Ishikawa (cell line): Measurements from ENCODE around the gene KDM4B.
A peak's percentile ranks its signal among the peaks of the same experiment; 100 is the strongest.

ENCODE experiments used
- CEBPB ChIP-seq: IDR thresholded peaks from 2 replicates; pipeline ENCODE4 v1.6.1; 2012
- CREB1 ChIP-seq: IDR thresholded peaks from 2 replicates; pipeline ENCODE4 v1.6.1; 2012; ENCODE audit warnings: low read depth
- EGR1 ChIP-seq: IDR thresholded peaks from 2 replicates; pipeline ENCODE4 v1.6.1; 2012
- EP300 ChIP-seq: IDR thresholded peaks from 2 replicates; pipeline ENCODE4 v1.6.1; 2012; ENCODE audit warnings: borderline replicate concordance
- FOXM1 ChIP-seq: IDR thresholded peaks from 2 replicates; pipeline ENCODE4 v1.6.1; 2012; ENCODE audit warnings: low read depth, borderline replicate concordance
- NFIC ChIP-seq: IDR thresholded peaks from 2 replicates; pipeline ENCODE4 v1.6.1; 2012
- RAD21 ChIP-seq: IDR thresholded peaks from 2 replicates; pipeline ENCODE4 v1.6.1; 2012; ENCODE audit warnings: low read depth
- TAF1 ChIP-seq: IDR thresholded peaks from 2 replicates; pipeline ENCODE4 v1.6.1; 2012; ENCODE audit warnings: low read depth, mild to moderate bottlenecking
- TCF12 ChIP-seq: IDR thresholded peaks from 2 replicates; pipeline ENCODE4 v1.6.1; 2012; ENCODE audit warnings: low read depth
- TEAD4 ChIP-seq: IDR thresholded peaks from 2 replicates; pipeline ENCODE4 v1.6.1; 2012
- YY1 ChIP-seq: IDR thresholded peaks from 2 replicates; pipeline ENCODE4 v1.6.1; 2012; ENCODE audit warnings: low read depth
- ZBTB7A ChIP-seq: IDR thresholded peaks from 2 replicates; pipeline ENCODE4 v1.6.1; 2012; ENCODE audit warnings: low read depth
- TF ChIP-seq, protein P1 (sequence below): IDR thresholded peaks from 2 replicates; pipeline ENCODE4 v1.6.1; 2012
- TF ChIP-seq, protein P2 (sequence below): IDR thresholded peaks from 2 replicates; pipeline ENCODE4 v1.6.1; 2012
- TF ChIP-seq, protein P3 (sequence below): IDR thresholded peaks from 2 replicates; pipeline ENCODE4 v1.6.1; 2012; ENCODE audit warnings: low read depth, mild to moderate bottlenecking

Gene KDM4B

DNA sequence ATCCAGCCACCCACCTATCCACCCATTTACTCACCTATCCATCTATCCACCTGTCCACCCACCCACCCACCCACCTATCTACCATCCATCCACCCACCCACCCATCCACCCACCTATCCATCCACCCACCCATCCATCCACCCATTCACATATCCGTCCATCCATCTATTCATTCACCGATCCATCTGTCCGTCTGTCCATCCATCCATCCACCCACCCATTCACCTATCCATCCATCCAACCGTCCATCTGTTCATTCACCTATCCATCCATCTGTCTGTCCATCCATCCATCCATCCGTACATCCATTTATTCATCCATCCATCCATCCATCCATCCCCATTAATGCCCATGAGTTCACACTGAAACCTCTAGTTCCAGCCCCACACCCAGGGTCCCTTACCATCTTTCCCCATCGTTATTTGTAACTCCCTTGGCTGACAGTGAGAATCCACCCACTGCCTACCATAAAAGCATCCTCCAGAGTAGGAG, 31.3 kb downstream of the KDM4B start:
- TF ChIP-seq FOXM1 = no peak
- no peak for TF ChIP-seq EP300

DNA sequence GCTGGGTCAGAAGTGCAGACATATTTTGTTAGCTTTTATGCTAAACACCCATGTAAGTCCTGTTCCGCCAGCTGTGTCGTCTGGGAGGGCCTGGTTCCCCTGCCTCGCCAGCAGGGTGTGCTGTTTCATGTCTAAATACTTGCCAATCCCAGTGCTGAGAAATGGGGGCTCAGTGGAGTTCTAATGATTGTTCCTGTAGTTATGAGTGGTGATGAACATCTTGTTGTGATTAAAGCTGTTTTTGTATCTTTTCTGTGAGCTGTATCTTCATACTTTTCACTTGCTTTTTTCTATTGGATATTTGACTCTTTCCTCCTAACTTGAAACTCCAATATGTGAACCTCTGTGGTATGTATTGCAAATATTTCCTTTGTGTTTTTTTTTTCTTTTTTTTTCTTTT, 32.7 kb downstream of the KDM4B start:
- TF ChIP-seq RAD21 (peak; percentile 46), TCF12 (no peak), EGR1 (no peak)

DNA sequence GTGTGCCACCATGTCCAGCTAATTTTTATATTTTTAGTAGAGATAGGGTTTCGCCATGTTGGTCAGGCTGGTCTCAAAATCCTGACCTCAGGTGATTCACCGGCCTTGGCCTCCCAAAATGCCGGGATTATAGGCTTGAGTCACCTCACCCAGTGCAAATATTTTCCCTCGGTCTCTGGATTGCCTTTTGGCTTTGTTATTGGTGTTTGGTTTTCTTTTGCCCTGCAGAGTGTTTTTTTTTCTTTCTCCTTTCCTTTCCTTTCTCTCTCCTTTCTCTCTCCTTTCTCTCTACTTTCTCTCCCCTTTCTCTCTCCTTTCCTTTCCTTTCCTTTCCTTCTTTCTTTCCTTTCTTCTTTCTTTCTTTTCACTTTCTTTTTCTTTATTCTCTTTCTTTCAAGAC, 33.2 kb downstream of the KDM4B start:
- TF ChIP-seq, protein P1, sequence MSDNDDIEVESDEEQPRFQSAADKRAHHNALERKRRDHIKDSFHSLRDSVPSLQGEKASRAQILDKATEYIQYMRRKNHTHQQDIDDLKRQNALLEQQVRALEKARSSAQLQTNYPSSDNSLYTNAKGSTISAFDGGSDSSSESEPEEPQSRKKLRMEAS = no peak

DNA sequence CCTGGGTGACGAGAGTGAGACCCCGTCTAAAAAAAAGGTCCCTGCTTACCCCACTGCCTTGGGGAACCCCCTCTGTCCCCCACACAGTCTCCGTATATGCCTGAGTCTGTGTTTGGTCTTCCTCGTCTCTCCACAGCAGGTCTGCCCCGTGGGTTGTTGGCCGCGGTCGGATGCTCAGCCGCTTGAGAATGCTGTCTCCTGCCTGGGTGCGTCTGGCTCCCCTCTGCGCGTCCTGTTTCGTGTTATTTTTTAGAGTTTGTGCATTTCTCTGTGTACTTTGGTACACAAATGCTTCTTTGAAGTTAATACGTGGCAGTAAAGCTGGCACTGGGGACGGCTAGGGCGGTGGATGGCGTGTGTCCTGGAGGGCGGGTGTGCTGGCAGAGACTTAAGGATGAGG, 34.9 kb downstream of the KDM4B start:
- TF ChIP-seq TAF1 (no peak), FOXM1 (no peak), TEAD4 (no peak), RAD21 (no peak), CEBPB (no peak), EP300 (no peak), TCF12 (no peak), ZBTB7A (no peak), CREB1 (no peak), NFIC (no peak), EGR1 (no peak), YY1 (no peak)
- TF ChIP-seq, protein P2, sequence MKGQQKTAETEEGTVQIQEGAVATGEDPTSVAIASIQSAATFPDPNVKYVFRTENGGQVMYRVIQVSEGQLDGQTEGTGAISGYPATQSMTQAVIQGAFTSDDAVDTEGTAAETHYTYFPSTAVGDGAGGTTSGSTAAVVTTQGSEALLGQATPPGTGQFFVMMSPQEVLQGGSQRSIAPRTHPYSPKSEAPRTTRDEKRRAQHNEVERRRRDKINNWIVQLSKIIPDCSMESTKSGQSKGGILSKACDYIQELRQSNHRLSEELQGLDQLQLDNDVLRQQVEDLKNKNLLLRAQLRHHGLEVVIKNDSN = no peak
- TF ChIP-seq, protein P1 = no peak
- TF ChIP-seq, protein P3, sequence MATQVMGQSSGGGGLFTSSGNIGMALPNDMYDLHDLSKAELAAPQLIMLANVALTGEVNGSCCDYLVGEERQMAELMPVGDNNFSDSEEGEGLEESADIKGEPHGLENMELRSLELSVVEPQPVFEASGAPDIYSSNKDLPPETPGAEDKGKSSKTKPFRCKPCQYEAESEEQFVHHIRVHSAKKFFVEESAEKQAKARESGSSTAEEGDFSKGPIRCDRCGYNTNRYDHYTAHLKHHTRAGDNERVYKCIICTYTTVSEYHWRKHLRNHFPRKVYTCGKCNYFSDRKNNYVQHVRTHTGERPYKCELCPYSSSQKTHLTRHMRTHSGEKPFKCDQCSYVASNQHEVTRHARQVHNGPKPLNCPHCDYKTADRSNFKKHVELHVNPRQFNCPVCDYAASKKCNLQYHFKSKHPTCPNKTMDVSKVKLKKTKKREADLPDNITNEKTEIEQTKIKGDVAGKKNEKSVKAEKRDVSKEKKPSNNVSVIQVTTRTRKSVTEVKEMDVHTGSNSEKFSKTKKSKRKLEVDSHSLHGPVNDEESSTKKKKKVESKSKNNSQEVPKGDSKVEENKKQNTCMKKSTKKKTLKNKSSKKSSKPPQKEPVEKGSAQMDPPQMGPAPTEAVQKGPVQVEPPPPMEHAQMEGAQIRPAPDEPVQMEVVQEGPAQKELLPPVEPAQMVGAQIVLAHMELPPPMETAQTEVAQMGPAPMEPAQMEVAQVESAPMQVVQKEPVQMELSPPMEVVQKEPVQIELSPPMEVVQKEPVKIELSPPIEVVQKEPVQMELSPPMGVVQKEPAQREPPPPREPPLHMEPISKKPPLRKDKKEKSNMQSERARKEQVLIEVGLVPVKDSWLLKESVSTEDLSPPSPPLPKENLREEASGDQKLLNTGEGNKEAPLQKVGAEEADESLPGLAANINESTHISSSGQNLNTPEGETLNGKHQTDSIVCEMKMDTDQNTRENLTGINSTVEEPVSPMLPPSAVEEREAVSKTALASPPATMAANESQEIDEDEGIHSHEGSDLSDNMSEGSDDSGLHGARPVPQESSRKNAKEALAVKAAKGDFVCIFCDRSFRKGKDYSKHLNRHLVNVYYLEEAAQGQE = no peak

DNA sequence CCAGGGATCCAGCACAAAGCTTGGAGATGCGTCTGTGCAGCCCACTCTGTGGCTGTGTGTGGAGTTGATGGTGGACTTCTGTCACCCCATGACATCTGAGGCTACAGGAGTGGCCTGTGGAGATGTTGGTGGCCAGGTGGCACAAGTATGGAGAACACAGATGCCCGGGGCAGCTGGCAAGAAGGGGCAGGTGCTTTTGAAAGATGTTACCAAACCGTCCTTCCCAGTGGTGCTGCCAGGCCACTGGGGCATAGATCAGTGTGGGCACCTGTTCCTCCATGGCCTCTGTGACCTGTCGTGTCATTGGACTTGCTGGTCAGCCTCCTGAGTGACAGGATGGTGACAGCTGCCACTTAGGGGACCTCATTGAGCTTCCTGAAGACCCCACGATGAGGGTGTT, 36.2 kb downstream of the KDM4B start:
- TF ChIP-seq TEAD4 (no peak), RAD21 (no peak)
- TF ChIP-seq, protein P3 = no peak

DNA sequence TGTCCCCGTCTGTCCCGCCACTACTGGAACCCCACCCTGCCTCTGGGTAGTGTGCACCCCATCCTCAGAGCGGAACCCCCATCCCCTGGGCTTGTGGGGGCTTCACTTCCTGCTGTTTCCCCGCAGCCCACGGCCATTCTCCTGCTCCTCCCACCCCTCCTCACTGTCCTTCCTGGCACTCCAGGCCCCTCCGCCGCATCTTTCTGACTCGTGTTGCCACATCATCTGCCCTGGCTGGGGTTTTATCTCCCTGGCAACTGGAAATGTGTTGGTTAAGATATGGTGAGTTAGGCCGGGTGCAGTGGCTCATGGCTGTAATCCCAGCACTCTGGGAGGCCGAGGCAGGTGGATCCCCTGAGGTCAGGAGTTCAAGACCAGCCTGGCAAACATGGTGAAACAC, 37.3 kb downstream of the KDM4B start:
- TF ChIP-seq, protein P2 = no peak
- TF ChIP-seq CREB1 (no peak), YY1 (no peak), TEAD4 (no peak), ZBTB7A (no peak), CEBPB (no peak), TAF1 (no peak), TCF12 (no peak), RAD21 (no peak), EP300 (no peak)
- TF ChIP-seq, protein P1 = no peak
- TF ChIP-seq, protein P3 = no peak
